Keratinocyte (primary cell): ENCODE results near the gene KIR2DL3. TPM values are rescaled to one million over a fixed set of nuclear protein-coding genes. Genes with fewer than 3 reads are reported as not detected.

Source experiments
- DNase-seq: peaks from one replicate; pipeline ENCODE4 v3.0.0-alpha.2; 2011; ENCODE audit warnings: low read depth, missing footprints, low spot score
- FAIRE-seq: peaks from 2 replicates; lab custom pipeline; 2011; peaks lifted over from hg19 to GRCh38; lab: Jason Lieb, UNC
- H2AFZ ChIP-seq: 2 replicates; pipeline ENCODE4 v1.6.0; 2012; ENCODE audit warnings: low read length, control low read depth, inconsistent platforms; ENCODE audit not compliant: control insufficient read depth
- H3K27ac ChIP-seq: 2 replicates; pipeline ENCODE4 v1.5.1; 2011; ENCODE audit warnings: low read length; ENCODE audit not compliant: control insufficient read depth, insufficient read depth
- H3K27me3 ChIP-seq: 3 replicates; pipeline ENCODE4 v1.6.0; 2011; ENCODE audit warnings: low read length; ENCODE audit not compliant: control insufficient read depth, insufficient read depth; ENCODE audit errors: extremely low read depth
- H3K36me3 ChIP-seq, 2 experiments: 2 replicates in 1 of 2; 3 replicates in 1 of 2; pipeline ENCODE4 v1.5.1; 2011; ENCODE audit warnings: low read length in 2 of 2, mild to moderate bottlenecking in 1 of 2; ENCODE audit not compliant: control insufficient read depth in 2 of 2, insufficient read depth in 2 of 2; ENCODE audit errors: extremely low read depth in 1 of 2
- H3K4me1 ChIP-seq: 3 replicates; pipeline ENCODE4 v1.5.1; 2011; ENCODE audit warnings: low read length; ENCODE audit not compliant: control insufficient read depth, insufficient read depth; ENCODE audit errors: extremely low read depth
- H3K4me2 ChIP-seq: 3 replicates; pipeline ENCODE4 v1.6.0; 2011; ENCODE audit warnings: low read depth, low read length; ENCODE audit not compliant: control insufficient read depth, insufficient read depth; ENCODE audit errors: extremely low read depth
- H3K4me3 ChIP-seq, 3 experiments: fragments of 200-600 bp in 1 of 3; sonication (generic) in 1 of 3; 2 replicates in 2 of 3; 3 replicates in 1 of 3; pipeline ENCODE4 v1.5.1; 2011 to 2016; ENCODE audit warnings: low read length in 3 of 3, mild to moderate bottlenecking in 3 of 3, control low read depth in 2 of 3, inconsistent platforms in 1 of 3, low read depth in 1 of 3, mixed read lengths in 1 of 3, mixed run types in 1 of 3, moderate library complexity in 1 of 3; ENCODE audit not compliant: control insufficient read depth in 2 of 3, insufficient read depth in 2 of 3; ENCODE audit errors: extremely low read depth in 1 of 3
- H3K79me2 ChIP-seq: 2 replicates; pipeline ENCODE4 v1.6.0; 2012; ENCODE audit warnings: low read length; ENCODE audit not compliant: control insufficient read depth, insufficient read depth
- H3K9ac ChIP-seq: 3 replicates; pipeline ENCODE4 v1.6.0; 2011; ENCODE audit warnings: low read length; ENCODE audit not compliant: control insufficient read depth, insufficient read depth; ENCODE audit errors: extremely low read depth
- H3K9me1 ChIP-seq: 3 replicates; pipeline ENCODE4 v1.6.0; 2011; ENCODE audit warnings: low read length; ENCODE audit not compliant: control insufficient read depth, insufficient read depth; ENCODE audit errors: extremely low read depth
- H3K9me3 ChIP-seq: 2 replicates; pipeline ENCODE4 v1.5.1; 2012; ENCODE audit warnings: low read depth, low read length; ENCODE audit not compliant: control insufficient read depth
- H4K20me1 ChIP-seq: 3 replicates; pipeline ENCODE4 v1.6.0; 2011; ENCODE audit warnings: low read length; ENCODE audit not compliant: control insufficient read depth, insufficient read depth; ENCODE audit errors: extremely low read depth
- CTCF ChIP-seq, 3 experiments: IDR thresholded peaks in 1 of 3; conservative IDR thresholded peaks in 1 of 3; optimal IDR thresholded peaks in 1 of 3; 2 replicates in 2 of 3; 3 replicates in 1 of 3; pipeline versions ENCODE3 to v1.5.1; 2011; ENCODE audit warnings: low read length in 3 of 3, mild to moderate bottlenecking in 3 of 3, moderate library complexity in 2 of 3, control low read depth in 1 of 3, inconsistent platforms in 1 of 3; ENCODE audit not compliant: insufficient read depth in 2 of 3; ENCODE audit errors: extremely low read depth in 1 of 3
- EZH2 ChIP-seq: IDR thresholded peaks from one replicate; pipeline ENCODE4 v1.6.1; 2012; ENCODE audit warnings: inconsistent platforms, mild to moderate bottlenecking, low read length, moderate library complexity
- dilution Hi-C: fragments of 300-500 bp; cut with MboI; formaldehyde crosslinking; loops from one replicate; pipeline ENCODE4 v1.7.0; 2020; ENCODE audit warnings: low sequenced_read_pairs; ENCODE audit not compliant: extremely low pct_ligation_motif_present
- polyA plus RNA-seq, 5 experiments: library from polyadenylated mRNA; depleted of rRNA in 3 of 5; stranded (reverse) in 3 of 5; stranded (forward) in 1 of 5; unstranded in 1 of 5; fragments of >200 nt; gene quantifications; 1 replicate in 1 of 5; 2 replicates in 3 of 5; 3 replicates in 1 of 5; pipeline versions ENCODE4 v1.2.1 to v1.2.3, GENCODE V29; 2011 to 2012; ENCODE audit warnings: missing spikeins in 2 of 5, low read depth in 1 of 5, low replicate concordance in 1 of 5

KIR2DL3 gene
- polyA plus RNA-seq, 1 donor (not counting 4 experiments of a cell fraction or from before 2014, with no cell fraction given): not detected

GRCh38 chr19:54704928-54705327 is 33.4 kb upstream of the KIR2DL3 start:
- Histone ChIP-seq H3K79me2 (no peaks in the 10 kb centered on the region), H3K27me3 (no peaks in the 10 kb centered on the region), H3K9ac (no peak overlapping the region), H3K27ac (no peak overlapping the region), H2AFZ (no peak overlapping the region), H3K9me1 (no peaks in the 10 kb centered on the region), H3K4me3 (no peak overlapping the region), H3K36me3 (no peaks in the 10 kb centered on the region), H4K20me1 (no peaks in the 10 kb centered on the region), H3K4me1 (no peaks in the 10 kb centered on the region), H3K4me2 (no peak overlapping the region), H3K9me3 (peaks cover 4% of the 10 kb centered on the region)
- dilution Hi-C loops: no loop called here
- DNase-seq (no peak), FAIRE-seq (no peak)
- no peak for TF ChIP-seq CTCF (optimal IDR thresholded peaks at IDR 0.05 in 1 of 3, IDR thresholded peaks at IDR 0.05 in 1 of 3, conservative IDR thresholded peaks at IDR 0.05 in 1 of 3; ENCODE audit: extremely low read depth in 1 of 3, insufficient read depth in 2 of 3, low read length in 3 of 3)
- TF ChIP-seq EZH2: no peak

GRCh38 chr19:54707962-54708361 is 30.4 kb upstream of the KIR2DL3 start:
- Histone ChIP-seq H3K36me3 (no peaks in the 10 kb centered on the region), H3K9me1 (no peaks in the 10 kb centered on the region), H4K20me1 (no peaks in the 10 kb centered on the region), H3K4me2 (no peak overlapping the region), H3K27me3 (no peaks in the 10 kb centered on the region), H3K27ac (no peak overlapping the region), H3K9me3 (peaks cover 8% of the 10 kb centered on the region), H3K79me2 (no peaks in the 10 kb centered on the region), H3K4me3 (no peak overlapping the region), H3K9ac (no peak overlapping the region), H3K4me1 (no peaks in the 10 kb centered on the region), H2AFZ (no peak overlapping the region)
- DNase-seq (no peak), FAIRE-seq (no peak)
- dilution Hi-C loops: no loop called here
- no peak for TF ChIP-seq CTCF (optimal IDR thresholded peaks at IDR 0.05 in 1 of 3, IDR thresholded peaks at IDR 0.05 in 1 of 3, conservative IDR thresholded peaks at IDR 0.05 in 1 of 3; ENCODE audit: extremely low read depth in 1 of 3, insufficient read depth in 2 of 3, low read length in 3 of 3)
- TF ChIP-seq EZH2: no peak
